HepG2 (cell line): Measurements from ENCODE around the gene C1QTNF1. TPM values are rescaled to one million over a fixed set of nuclear protein-coding genes. Genes with fewer than 3 reads are reported as not detected.

Experiments
- ATAC-seq: fragments of 200-7000 bp; cut with Tn5 transposase; 3 replicates; pipeline ENCODE4 v1.9.1; 2020; ENCODE audit warnings: mild to moderate bottlenecking, moderate library complexity
- BruUV-seq: library from RNA; stranded (reverse); fragments of 400-500 nt; replicated peaks from 2 replicates; lab custom pipeline; 2021; lab: Mats Ljungman, UMichigan
- CTCF ChIA-PET: fragments of 300-600 bp; formaldehyde crosslinking; extraction: SDS; loops from one replicate; lab custom pipeline; 2021; ENCODE audit warnings: low total read pairs, inconsistent platforms, low intra/inter-chr PET ratio; lab: Yijun Ruan, JAX
- POLR2A ChIA-PET: fragments of 350-600 bp; sonication (Branson Sonifier 250); formaldehyde crosslinking; loops from one replicate; lab custom pipeline; 2020; ENCODE audit warnings: antibody characterized with exemption, inconsistent platforms; lab: Yijun Ruan, JAX
- DNase-seq: peaks from one replicate; pipeline ENCODE4 v3.0.0-alpha.2; 2015; ENCODE audit warnings: low spot score
- FAIRE-seq: peaks from 3 replicates; lab custom pipeline; 2011; peaks lifted over from hg19 to GRCh38; lab: Jason Lieb, UNC
- H2AFZ ChIP-seq: one replicate; pipeline ENCODE4 v1.6.1; 2011; ENCODE audit warnings: low read length, inconsistent platforms
- H3K27ac ChIP-seq: fragments of 300-600 bp; 3 replicates; pipeline ENCODE4 v1.8.0; 2011; ENCODE audit warnings: mixed run types, mild to moderate bottlenecking, mixed read lengths, low read length, inconsistent platforms; ENCODE audit not compliant: insufficient read depth; ENCODE audit errors: extremely low read length
- H3K27me3 ChIP-seq, 2 experiments: fragments of 200-600 bp in 1 of 2; 2 replicates in 1 of 2; 3 replicates in 1 of 2; pipeline versions ENCODE4 v1.6.0 to v1.8.0; 2011; ENCODE audit warnings: low read length in 2 of 2, mild to moderate bottlenecking in 2 of 2, moderate library complexity in 2 of 2, inconsistent platforms in 1 of 2; ENCODE audit not compliant: insufficient read depth in 2 of 2, control insufficient read depth in 1 of 2
- H3K36me3 ChIP-seq, 2 experiments: fragments of 200-600 bp in 1 of 2; replicated peaks in 1 of 2; 2 replicates in 1 of 2; 3 replicates in 1 of 2; pipeline versions ENCODE4 v1.5.1 to v1.8.0; 2011; ENCODE audit warnings: low read length in 2 of 2, inconsistent platforms in 1 of 2; ENCODE audit not compliant: insufficient read depth in 2 of 2, control insufficient read depth in 1 of 2
- H3K4me1 ChIP-seq: 2 replicates; pipeline ENCODE4 v1.5.1; 2012; ENCODE audit warnings: low read length, inconsistent platforms; ENCODE audit not compliant: insufficient read depth
- H3K4me2 ChIP-seq: 2 replicates; pipeline ENCODE4 v1.6.0; 2011; ENCODE audit warnings: low read depth, low read length, inconsistent platforms
- H3K4me3 ChIP-seq, 3 experiments: fragments of 200-600 bp in 1 of 3; sonication (generic), shearing (Covaris generic) in 1 of 3; replicated peaks in 1 of 3; 2 replicates each; pipeline ENCODE4 v1.5.1; 2011 to 2016; ENCODE audit warnings: low read length in 3 of 3, inconsistent platforms in 2 of 3, low read depth in 2 of 3, mild to moderate bottlenecking in 2 of 3, control low read depth in 1 of 3, mixed read lengths in 1 of 3; ENCODE audit not compliant: insufficient read depth in 1 of 3
- H3K79me2 ChIP-seq: one replicate; pipeline ENCODE4 v1.6.1; 2011; ENCODE audit warnings: low read length, inconsistent platforms; ENCODE audit not compliant: insufficient read depth
- H3K9ac ChIP-seq: 2 replicates; pipeline ENCODE4 v1.6.0; 2011; ENCODE audit warnings: mild to moderate bottlenecking, low read depth, low read length, inconsistent platforms; ENCODE audit not compliant: insufficient read depth
- H3K9me3 ChIP-seq: 2 replicates; pipeline ENCODE4 v1.5.1; 2012; ENCODE audit warnings: mild to moderate bottlenecking, low read length
- H4K20me1 ChIP-seq: 2 replicates; pipeline ENCODE4 v1.6.0; 2011; ENCODE audit warnings: inconsistent platforms, mild to moderate bottlenecking, low read length, moderate library complexity; ENCODE audit not compliant: insufficient read depth
- KDM2A ChIP-seq: sonication (generic); formaldehyde crosslinking; IDR thresholded peaks from 2 replicates; pipeline ENCODE4 v1.4.0; 2020; ENCODE audit warnings: low read depth, missing genetic modification reagents, borderline replicate concordance
- MEIS2 ChIP-seq: sonication (generic); formaldehyde crosslinking; IDR thresholded peaks from 2 replicates; pipeline ENCODE4 v1.9.0; 2021; ENCODE audit warnings: mild to moderate bottlenecking, missing genetic modification reagents
- SIN3B ChIP-seq: fragments of 150-350 bp; IDR thresholded peaks from 2 replicates; pipeline ENCODE4 v1.6.1; 2014; ENCODE audit warnings: low read length
- SUZ12 ChIP-seq: fragments of 150-350 bp; IDR thresholded peaks from 2 replicates; pipeline ENCODE4 v1.6.1; 2014; ENCODE audit warnings: low read depth, low read length
- ZBTB38 ChIP-seq: sonication (generic); formaldehyde crosslinking; IDR thresholded peaks from 2 replicates; pipeline ENCODE4 v1.5.1; 2020; ENCODE audit warnings: mild to moderate bottlenecking, missing genetic modification reagents
- ZFY ChIP-seq: sonication (generic); formaldehyde crosslinking; IDR thresholded peaks from 2 replicates; pipeline ENCODE4 v1.4.0; 2020; ENCODE audit warnings: missing genetic modification reagents
- ZNF225 ChIP-seq: sonication (generic); formaldehyde crosslinking; IDR thresholded peaks from 2 replicates; pipeline ENCODE4 v1.4.0; 2020; ENCODE audit warnings: mild to moderate bottlenecking, missing genetic modification reagents
- ZNF251 ChIP-seq: sonication (generic); formaldehyde crosslinking; IDR thresholded peaks from 2 replicates; pipeline ENCODE4 v1.9.0; 2021; ENCODE audit warnings: mild to moderate bottlenecking, missing genetic modification reagents
- WGBS: methylation state at CpG from one replicate; pipeline ENCODE4 v1.1.6; 2017; ENCODE audit warnings: low lambda C conversion rate; 5-methylcytosine and 5-hydroxymethylcytosine counted together
- in situ Hi-C: cut with HindIII; loops from 2 replicates; pipeline ENCODE4 v1.10.0; 2017; ENCODE audit warnings: low pct_unique_long_range_greater_than_20kb; ENCODE audit not compliant: extremely low pct_ligation_motif_present
- intact Hi-C: fragments of 100-400 bp; cut with micrococcal nuclease; formaldehyde crosslinking; loops from one replicate; pipeline ENCODE4 v1.10.0; 2022; ENCODE audit not compliant: unreplicated experiment
- polyA plus RNA-seq, 8 experiments: library from polyadenylated mRNA; depleted of rRNA in 3 of 8; stranded (reverse) in 7 of 8; unstranded in 1 of 8; fragments of >200 nt; fragmentation: Illumina TruSeq in 4 of 8; extraction: Trizol in 4 of 8; gene quantifications; 2 replicates each; pipeline versions ENCODE4 v1.2.1 to v1.2.3, GENCODE V29; 2011 to 2016; ENCODE audit warnings: low read depth in 4 of 8, missing spikeins in 1 of 8, mixed read lengths in 1 of 8; ENCODE audit not compliant: insufficient read depth in 1 of 8
- total RNA-seq, 5 experiments: library from RNA; depleted of rRNA; stranded (reverse); fragments of >200 nt; fragmentation: Illumina TruSeq; extraction: Trizol; gene quantifications; 2 replicates each; pipeline ENCODE4 v1.2.3, GENCODE V29; 2016; ENCODE audit warnings: low read depth in 1 of 5
- TF ChIP-seq, protein P1 (sequence below): sonication (generic); formaldehyde crosslinking; IDR thresholded peaks from 2 replicates; pipeline ENCODE4 v1.4.0; 2020; ENCODE audit warnings: mild to moderate bottlenecking, missing genetic modification reagents
- TF ChIP-seq, protein P2 (sequence below): sonication (generic); formaldehyde crosslinking; IDR thresholded peaks from 2 replicates; pipeline ENCODE4 v1.4.0; 2020; ENCODE audit warnings: missing genetic modification reagents

The C1QTNF1 gene
- total and polyA plus RNA-seq, 2 of the 13 experiments (the other 11 are each of a cell fraction or from before 2014, with no cell fraction given): 0.18 to 0.86 TPM

DNA sequence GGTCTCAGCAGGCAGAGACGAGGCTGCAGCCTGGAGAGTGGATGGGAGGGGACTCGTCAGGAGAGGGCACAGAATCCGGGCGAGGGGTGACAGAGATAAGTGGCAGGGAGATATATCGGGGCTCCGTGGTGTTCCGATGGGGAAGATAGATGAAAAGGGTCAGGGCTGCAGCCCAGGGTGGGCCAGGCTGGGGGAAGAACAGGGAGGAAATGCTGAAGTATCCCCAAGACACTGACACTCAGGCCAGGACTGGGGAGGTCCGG is 46.4 kb upstream of the C1QTNF1 start:
- DNase-seq (no peak), FAIRE-seq (no peak), ATAC-seq (no peak)
- Histone ChIP-seq H3K27me3 (no peaks in the 10 kb centered on the region; a peak in 1 of 5 replicates), H3K79me2 (peaks cover 23% of the 10 kb centered on the region), H3K4me1 (peaks cover 57% of the 10 kb centered on the region), H3K9me3 (no peaks in the 10 kb centered on the region), H3K27ac (no peak overlapping the region), H3K36me3 (peaks cover 9 to 39% of the 10 kb centered on the region in 2 experiments), H2AFZ (no peak overlapping the region), H4K20me1 (peaks cover 14% of the 10 kb centered on the region; the same call in 1 of the 2 replicates), H3K4me2 (peak overlapping the region; percentile 96), H3K4me3 (peak overlapping the region in 1 of 3 experiments; percentile 84; a peak in 2 of 6 replicates), H3K9ac (peak overlapping the region; percentile 90; the same call in 1 of the 2 replicates)
- intact Hi-C loops (no loop called here), in situ Hi-C loops (no loop called here)
- POLR2A ChIA-PET: interaction anchor here (1.4 to 3.9 kb wide), 4 partner anchors 9 to 50 kb away, joined by 6 to 49 read pairs (median 20); partner anchors contain the start of gene CANT1
- no peak for TF ChIP-seq ZBTB38 (CRISPR knock-in tag)
- no TSS peak for BruUV-seq
- 96% methylated on average over 8 of the region's 8 CpGs for WGBS
- CTCF ChIA-PET: no interaction called here

DNA sequence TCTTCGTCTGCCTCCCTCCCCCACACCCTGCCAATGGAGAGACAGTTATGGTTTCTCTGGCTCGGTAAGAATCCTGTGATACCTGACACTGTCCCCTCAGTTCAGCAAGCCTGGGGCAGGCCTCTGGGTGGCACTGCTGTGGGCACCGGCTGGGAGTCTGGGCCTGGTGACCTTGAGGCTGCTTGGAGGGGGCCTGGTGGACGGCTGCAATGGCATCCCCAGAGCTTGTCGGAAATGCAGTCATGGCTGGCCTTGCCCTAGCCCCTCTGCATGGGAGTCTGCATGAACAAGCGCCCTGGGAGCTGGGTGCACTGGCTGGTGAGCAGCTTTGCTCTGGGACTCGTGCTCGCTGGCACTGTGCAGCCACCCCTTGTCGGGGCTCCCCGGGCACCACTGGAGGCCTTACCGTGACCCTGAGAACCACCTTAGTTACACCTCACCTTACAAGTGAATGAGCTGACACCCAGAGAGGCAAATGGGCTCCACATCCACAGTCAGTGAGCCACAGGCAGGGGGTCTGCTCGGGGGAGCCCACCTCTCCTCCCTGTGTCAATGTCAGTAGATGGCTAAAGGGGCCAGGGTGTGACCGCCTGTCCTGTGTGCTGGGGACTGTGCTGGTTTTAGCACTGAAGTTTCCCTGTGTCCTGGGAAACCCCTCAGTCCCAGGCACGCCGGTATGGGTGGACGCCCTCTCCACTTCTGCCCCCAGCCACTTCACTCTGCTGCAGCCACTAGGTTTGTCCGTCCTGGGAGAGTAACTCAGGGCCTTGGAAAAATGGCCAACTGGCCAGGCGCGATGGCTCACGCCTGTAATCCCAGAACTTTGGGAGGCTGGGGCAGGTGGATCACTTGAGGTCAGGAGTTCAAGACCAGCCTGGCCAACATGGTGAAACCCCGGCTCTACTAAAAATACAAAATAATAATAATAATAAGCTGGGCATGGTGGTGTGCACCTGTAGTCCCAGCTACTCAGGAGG is 45.7 kb upstream of the C1QTNF1 start:
- H3K4me2 ChIP-seq: peak overlapping the region; percentile 96
- in situ Hi-C loops: no loop called here
- peak overlapping the region; percentile 73 to 84 (median 81) for H3K4me3 ChIP-seq
- FAIRE-seq (no peak), ATAC-seq (no peak), DNase-seq (no peak)
- H4K20me1 ChIP-seq: peaks cover 14% of the 10 kb centered on the region; the same call in 1 of the 2 replicates
- H3K4me1 ChIP-seq: peaks cover 53% of the 10 kb centered on the region
- no peaks in the 10 kb centered on the region; a peak in 1 of 5 replicates for H3K27me3 ChIP-seq
- no peaks in the 10 kb centered on the region for H3K9me3 ChIP-seq
- peak overlapping the region; percentile 90 for H3K9ac ChIP-seq
- H3K79me2 ChIP-seq: peaks cover 23% of the 10 kb centered on the region
- no peak overlapping the region for H3K27ac ChIP-seq
- ChIA-PET CTCF (no interaction called here), POLR2A (interaction anchor here (1.0 to 4.6 kb wide), 12 partner anchors 8 to 140 kb away, joined by 3 to 51 read pairs (median 14); partner anchors contain the start of gene CANT1)
- no peak overlapping the region for H2AFZ ChIP-seq
- intact Hi-C loops: no loop called here
- BruUV-seq: no TSS peak
- H3K36me3 ChIP-seq: peaks cover 9 to 37% of the 10 kb centered on the region in 2 experiments
- WGBS: 71% methylated on average over 18 of the region's 21 CpGs
- peak; percentile 17; the same call in 1 of the 2 replicates for TF ChIP-seq KDM2A (CRISPR knock-in tag)
- no peak for TF ChIP-seq ZNF225 (CRISPR knock-in tag)
- 0 out of 2 replicates have a peak, but pooled peaks have one; percentile 27 for TF ChIP-seq MEIS2
- TF ChIP-seq, protein P1, sequence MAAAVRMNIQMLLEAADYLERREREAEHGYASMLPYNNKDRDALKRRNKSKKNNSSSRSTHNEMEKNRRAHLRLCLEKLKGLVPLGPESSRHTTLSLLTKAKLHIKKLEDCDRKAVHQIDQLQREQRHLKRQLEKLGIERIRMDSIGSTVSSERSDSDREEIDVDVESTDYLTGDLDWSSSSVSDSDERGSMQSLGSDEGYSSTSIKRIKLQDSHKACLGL: 0 out of 2 replicates have a peak, but pooled peaks have one; percentile 38
- TF ChIP-seq, protein P2, sequence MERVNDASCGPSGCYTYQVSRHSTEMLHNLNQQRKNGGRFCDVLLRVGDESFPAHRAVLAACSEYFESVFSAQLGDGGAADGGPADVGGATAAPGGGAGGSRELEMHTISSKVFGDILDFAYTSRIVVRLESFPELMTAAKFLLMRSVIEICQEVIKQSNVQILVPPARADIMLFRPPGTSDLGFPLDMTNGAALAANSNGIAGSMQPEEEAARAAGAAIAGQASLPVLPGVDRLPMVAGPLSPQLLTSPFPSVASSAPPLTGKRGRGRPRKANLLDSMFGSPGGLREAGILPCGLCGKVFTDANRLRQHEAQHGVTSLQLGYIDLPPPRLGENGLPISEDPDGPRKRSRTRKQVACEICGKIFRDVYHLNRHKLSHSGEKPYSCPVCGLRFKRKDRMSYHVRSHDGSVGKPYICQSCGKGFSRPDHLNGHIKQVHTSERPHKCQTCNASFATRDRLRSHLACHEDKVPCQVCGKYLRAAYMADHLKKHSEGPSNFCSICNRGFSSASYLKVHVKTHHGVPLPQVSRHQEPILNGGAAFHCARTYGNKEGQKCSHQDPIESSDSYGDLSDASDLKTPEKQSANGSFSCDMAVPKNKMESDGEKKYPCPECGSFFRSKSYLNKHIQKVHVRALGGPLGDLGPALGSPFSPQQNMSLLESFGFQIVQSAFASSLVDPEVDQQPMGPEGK (CRISPR knock-in tag): 0 out of 2 replicates have a peak, but pooled peaks have one; percentile 16
- TF ChIP-seq ZNF251 (CRISPR knock-in tag): no peak
- TF ChIP-seq ZFY (CRISPR knock-in tag): peak; percentile 53
- TF ChIP-seq SUZ12: no peak
- no peak for TF ChIP-seq SIN3B
